ENCODE measurements around the gene RAMP3. TPM values are rescaled to one million over a fixed set of nuclear protein-coding genes. Genes with fewer than 3 reads are reported as not detected.

RAMP3 gene
- total and polyA plus RNA-seq, 9 donors: 2.9 to 26.0 (median 8.0) TPM

DNA sequence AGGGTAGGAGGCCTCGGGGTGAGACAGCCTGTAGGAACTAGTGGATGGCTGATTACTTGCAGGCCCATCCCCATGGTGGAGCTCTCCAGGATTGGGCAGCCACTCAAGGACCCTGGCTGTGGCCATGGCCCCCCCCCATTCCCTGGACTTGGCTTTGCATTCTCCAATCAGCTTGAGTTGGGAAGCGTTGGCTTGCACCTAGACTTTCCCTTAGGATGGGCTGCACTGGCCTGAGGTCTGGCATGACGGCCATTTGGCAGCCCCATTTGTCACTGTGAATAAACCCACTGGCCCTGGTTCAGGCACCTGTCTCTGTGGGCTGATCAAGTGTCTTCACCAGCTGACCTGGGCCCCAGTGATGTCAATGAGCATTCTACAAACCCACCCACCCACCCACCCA, 41.4 kb downstream of the RAMP3 start:
- no peak overlapping the region for H3K4me3 ChIP-seq
- H3K27ac ChIP-seq: no peak overlapping the region
- no peak for DNase-seq
- TF ChIP-seq, protein P1, sequence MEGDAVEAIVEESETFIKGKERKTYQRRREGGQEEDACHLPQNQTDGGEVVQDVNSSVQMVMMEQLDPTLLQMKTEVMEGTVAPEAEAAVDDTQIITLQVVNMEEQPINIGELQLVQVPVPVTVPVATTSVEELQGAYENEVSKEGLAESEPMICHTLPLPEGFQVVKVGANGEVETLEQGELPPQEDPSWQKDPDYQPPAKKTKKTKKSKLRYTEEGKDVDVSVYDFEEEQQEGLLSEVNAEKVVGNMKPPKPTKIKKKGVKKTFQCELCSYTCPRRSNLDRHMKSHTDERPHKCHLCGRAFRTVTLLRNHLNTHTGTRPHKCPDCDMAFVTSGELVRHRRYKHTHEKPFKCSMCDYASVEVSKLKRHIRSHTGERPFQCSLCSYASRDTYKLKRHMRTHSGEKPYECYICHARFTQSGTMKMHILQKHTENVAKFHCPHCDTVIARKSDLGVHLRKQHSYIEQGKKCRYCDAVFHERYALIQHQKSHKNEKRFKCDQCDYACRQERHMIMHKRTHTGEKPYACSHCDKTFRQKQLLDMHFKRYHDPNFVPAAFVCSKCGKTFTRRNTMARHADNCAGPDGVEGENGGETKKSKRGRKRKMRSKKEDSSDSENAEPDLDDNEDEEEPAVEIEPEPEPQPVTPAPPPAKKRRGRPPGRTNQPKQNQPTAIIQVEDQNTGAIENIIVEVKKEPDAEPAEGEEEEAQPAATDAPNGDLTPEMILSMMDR (IDR thresholded peaks at IDR 0.05): no peak
- TF ChIP-seq POLR2A (IDR thresholded peaks at IDR 0.05): no peak
- no peak for TF ChIP-seq EP300 (IDR thresholded peaks at IDR 0.05)
- intact Hi-C loops (cut with DNase I): no loop called here
- no peaks in the 10 kb centered on the region for H3K27me3 ChIP-seq
- H3K9me3 ChIP-seq: no peaks in the 10 kb centered on the region
- no peaks in the 10 kb centered on the region for H3K36me3 ChIP-seq
- no peaks in the 10 kb centered on the region for H3K4me1 ChIP-seq (ENCODE audit: insufficient read depth)
- 73 to 78% (median 73%) methylated on average over 3 of the region's 3 CpGs for WGBS, 3 donors

GRCh38 chr7:45199506-45199905, 41.9 kb downstream of the RAMP3 start:
- Histone ChIP-seq H3K9me3 (no peaks in the 10 kb centered on the region), H3K27ac (no peak overlapping the region), H3K36me3 (no peaks in the 10 kb centered on the region), H3K27me3 (no peaks in the 10 kb centered on the region), H3K4me1 (ENCODE audit: insufficient read depth) (no peaks in the 10 kb centered on the region), H3K4me3 (no peak overlapping the region)
- WGBS, 3 donors: 81 to 89% (median 87%) methylated on average over 4 of the region's 4 CpGs
- no peak for TF ChIP-seq EP300 (IDR thresholded peaks at IDR 0.05)
- TF ChIP-seq POLR2A (IDR thresholded peaks at IDR 0.05): no peak
- TF ChIP-seq, protein P1 (IDR thresholded peaks at IDR 0.05): no peak
- intact Hi-C loops (cut with DNase I): no loop called here
- no peak for DNase-seq

GRCh38 chr7:45202625-45203024, 45.0 kb downstream of the RAMP3 start:
- Histone ChIP-seq H3K36me3 (no peaks in the 10 kb centered on the region), H3K9me3 (no peaks in the 10 kb centered on the region), H3K4me1 (ENCODE audit: insufficient read depth) (no peaks in the 10 kb centered on the region), H3K27me3 (no peaks in the 10 kb centered on the region), H3K27ac (no peak overlapping the region), H3K4me3 (no peak overlapping the region)
- no peak for TF ChIP-seq POLR2A (IDR thresholded peaks at IDR 0.05)
- DNase-seq: no peak
- WGBS, 3 donors: 64 to 76% (median 65%) methylated on average over 6 of the region's 6 CpGs
- intact Hi-C loops (cut with DNase I): no loop called here

- intact Hi-C loops (cut with DNase I): no loop called here
- WGBS, 3 donors: 74 to 81% (median 77%) methylated on average over 5 of the region's 5 CpGs
- Histone ChIP-seq H3K27ac (no peak overlapping the region), H3K4me1 (ENCODE audit: insufficient read depth) (no peaks in the 10 kb centered on the region), H3K36me3 (no peaks in the 10 kb centered on the region), H3K27me3 (no peaks in the 10 kb centered on the region), H3K9me3 (no peaks in the 10 kb centered on the region), H3K4me3 (no peak overlapping the region)
- TF ChIP-seq EP300 (IDR thresholded peaks at IDR 0.05): no peak
- TF ChIP-seq, protein P1 (IDR thresholded peaks at IDR 0.05): no peak
- TF ChIP-seq POLR2A (IDR thresholded peaks at IDR 0.05): no peak
- DNase-seq: no peak
These were observed 45.4 kb downstream of the RAMP3 start for GRCh38 chr7:45203036-45203435.

DNA sequence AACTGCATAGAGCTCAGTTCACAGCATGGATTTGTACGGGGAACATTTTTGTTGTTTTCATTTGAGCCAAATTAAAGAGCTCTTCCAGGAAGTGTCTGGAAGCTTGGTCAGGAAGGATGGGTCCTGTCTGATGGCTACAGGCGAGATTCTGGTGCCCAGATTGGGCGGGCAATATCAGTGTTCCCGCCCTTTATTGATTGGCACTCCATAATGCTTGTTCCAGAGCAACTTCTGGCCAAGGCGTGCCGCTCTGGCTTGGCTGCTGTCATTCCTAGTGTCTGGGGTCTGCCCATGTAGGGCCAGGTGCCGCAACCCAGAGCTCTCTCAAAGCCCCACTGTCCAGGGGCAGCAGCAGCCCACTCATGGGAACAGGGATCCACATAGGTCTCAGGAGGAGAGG, 45.9 kb downstream of the RAMP3 start:
- intact Hi-C loops (cut with DNase I): no loop called here
- H3K9me3 ChIP-seq: no peaks in the 10 kb centered on the region
- TF ChIP-seq, protein P1 (IDR thresholded peaks at IDR 0.05): no peak
- no peak overlapping the region for H3K27ac ChIP-seq
- H3K4me3 ChIP-seq: no peak overlapping the region
- no peaks in the 10 kb centered on the region for H3K27me3 ChIP-seq
- WGBS, 3 donors: 79 to 83% (median 80%) methylated on average over 7 of the region's 7 CpGs
- no peaks in the 10 kb centered on the region for H3K4me1 ChIP-seq (ENCODE audit: insufficient read depth)
- H3K36me3 ChIP-seq: no peaks in the 10 kb centered on the region
- DNase-seq: no peak
